B cell (primary cell): Measurements from ENCODE around the gene BAZ2B. TPM values are rescaled to one million over a fixed set of nuclear protein-coding genes. Genes with fewer than 3 reads are reported as not detected.

ENCODE experiments used
- ATAC-seq: fragments of 200-7000 bp; cut with Tn5 transposase; one replicate; pipeline ENCODE4 v1.10.0; 2021; ENCODE audit warnings: low read depth, mild to moderate bottlenecking, moderate number of reproducible peaks, moderate library complexity
- CTCF ChIA-PET: fragments of 350-600 bp; sonication (Branson Sonifier 250); formaldehyde crosslinking; loops from one replicate; lab custom pipeline; 2021; ENCODE audit warnings: antibody characterized with exemption, inconsistent platforms; lab: Charles Lee
- POLR2A ChIA-PET: fragments of 350-600 bp; sonication (Branson Sonifier 250); formaldehyde crosslinking; loops from one replicate; lab custom pipeline; 2021; ENCODE audit warnings: antibody characterized with exemption; lab: Charles Lee
- DNase-seq: peaks from one replicate; pipeline ENCODE4 v3.0.0; 2013
- H2AFZ ChIP-seq: 2 replicates; pipeline ENCODE4 v1.6.1; 2012; ENCODE audit warnings: mild to moderate bottlenecking, low read depth, low read length; ENCODE audit not compliant: insufficient read depth, poor library complexity, severe bottlenecking
- H3K27ac ChIP-seq, 2 donors: 1 replicate in 1 of 2; 2 replicates in 1 of 2; pipeline ENCODE4 v1.5.1; 2012 to 2013; ENCODE audit warnings: low read length in 2 of 2, mild to moderate bottlenecking in 2 of 2, moderate library complexity in 1 of 2
- H3K27me3 ChIP-seq, 4 experiments: fragments of 200-600 bp in 1 of 4; sonication (generic) in 1 of 4; replicated peaks in 1 of 4; 1 replicate in 2 of 4; 2 replicates in 2 of 4; pipeline versions ENCODE4 v1.6.1 to v1.7.0; 2013 to 2016; ENCODE audit warnings: low read length in 3 of 4, mild to moderate bottlenecking in 2 of 4, mixed read lengths in 1 of 4, moderate library complexity in 1 of 4; ENCODE audit not compliant: insufficient read depth in 4 of 4, control insufficient read depth in 3 of 4; ENCODE audit errors: control extremely low read depth in 1 of 4
- H3K36me3 ChIP-seq, 2 experiments: replicated peaks in 1 of 2; 1 replicate in 1 of 2; 2 replicates in 1 of 2; pipeline versions ENCODE4 v1.6.1 to v1.7.1; 2013; ENCODE audit warnings: low read length in 1 of 2; ENCODE audit not compliant: insufficient read depth in 2 of 2, control insufficient read depth in 1 of 2; ENCODE audit errors: control extremely low read depth in 1 of 2, extremely low read depth in 1 of 2
- H3K4me1 ChIP-seq, 2 donors: fragments of 200-600 bp in 1 of 2; sonication (generic) in 1 of 2; 1 replicate in 1 of 2; 2 replicates in 1 of 2; pipeline versions ENCODE4 v1.5.1 to v1.6.1; 2013 to 2017; ENCODE audit warnings: low read length in 2 of 2; ENCODE audit not compliant: control insufficient read depth in 2 of 2, insufficient read depth in 2 of 2
- H3K4me2 ChIP-seq: replicated peaks from 2 replicates; pipeline ENCODE3; 2012; ENCODE audit warnings: mild to moderate bottlenecking, low read depth, low read length; ENCODE audit not compliant: poor library complexity, severe bottlenecking
- H3K4me3 ChIP-seq, 5 experiments: fragments of 200-600 bp in 1 of 5; sonication (generic) in 1 of 5; 1 replicate in 3 of 5; 2 replicates in 2 of 5; pipeline versions ENCODE4 v1.5.1 to v1.7.0; 2011 to 2016; ENCODE audit warnings: low read length in 4 of 5, mild to moderate bottlenecking in 4 of 5, low read depth in 2 of 5, control low read depth in 1 of 5, moderate library complexity in 1 of 5; ENCODE audit not compliant: insufficient read depth in 1 of 5; ENCODE audit errors: control extremely low read depth in 1 of 5, extremely low read depth in 1 of 5
- H3K79me2 ChIP-seq: fragments of 200-600 bp; sonication (generic); one replicate; pipeline ENCODE4 v1.6.0; 2016; ENCODE audit warnings: low read length; ENCODE audit not compliant: control insufficient read depth, insufficient read depth
- H3K9ac ChIP-seq: fragments of 200-600 bp; sonication (generic); 2 replicates; pipeline ENCODE4 v1.6.1; 2017; ENCODE audit warnings: mild to moderate bottlenecking, low read length, moderate library complexity
- H3K9me3 ChIP-seq, 3 donors: one replicate each; pipeline versions ENCODE4 v1.6.1 to v1.7.1; 2013; ENCODE audit warnings: low read length in 2 of 3; ENCODE audit not compliant: control insufficient read depth in 2 of 3, insufficient read depth in 1 of 3; ENCODE audit errors: control extremely low read depth in 1 of 3
- H4K20me1 ChIP-seq: 2 replicates; pipeline ENCODE4 v1.6.0; 2012; ENCODE audit warnings: mild to moderate bottlenecking, low read length; ENCODE audit not compliant: insufficient read depth, control insufficient read depth, poor library complexity, severe bottlenecking
- H3K27ac Mint-ChIP-seq: one replicate; pipeline ENCODE4 v1.8.0; 2021; ENCODE audit warnings: mixed read lengths
- H3K27me3 Mint-ChIP-seq: one replicate; pipeline ENCODE4 v1.8.0; 2021; ENCODE audit warnings: mixed read lengths
- H3K4me1 Mint-ChIP-seq: one replicate; pipeline ENCODE4 v1.8.0; 2021; ENCODE audit warnings: mixed read lengths
- H3K4me3 Mint-ChIP-seq: one replicate; pipeline ENCODE4 v1.8.0; 2021; ENCODE audit warnings: mixed read lengths
- H3K9me3 Mint-ChIP-seq: one replicate; pipeline ENCODE4 v1.8.0; 2022; ENCODE audit warnings: mixed read lengths; ENCODE audit not compliant: insufficient read depth
- CTCF ChIP-seq: fragments of 200-600 bp; IDR thresholded peaks from one replicate; pipeline ENCODE4 v1.8.0; 2022; ENCODE audit warnings: antibody characterized with exemption, mild to moderate bottlenecking
- EZH2 ChIP-seq: IDR thresholded peaks from 2 replicates; pipeline ENCODE4 v1.6.1; 2012; ENCODE audit warnings: borderline replicate concordance, low read depth, mild to moderate bottlenecking, moderate library complexity, low read length; ENCODE audit not compliant: insufficient read depth, poor library complexity, severe bottlenecking
- WGBS: methylation state at CpG from one replicate; pipeline ENCODE4 v1.1.5; 2013; ENCODE audit warnings: missing lambda C conversion rate; ENCODE audit not compliant: insufficient coverage; 5-methylcytosine and 5-hydroxymethylcytosine counted together
- intact Hi-C: fragments of 100-400 bp; cut with micrococcal nuclease; formaldehyde crosslinking; loops from one replicate; pipeline ENCODE4 v1.10.0; 2022
- polyA plus RNA-seq: library from polyadenylated mRNA; depleted of rRNA; stranded (reverse); fragments of >200 nt; gene quantifications from 2 replicates; pipeline ENCODE4 v1.2.3, GENCODE V29; 2012
- total RNA-seq, 2 donors: library from RNA; stranded (reverse); fragments of 120-200 nt in 1 of 2; gene quantifications; 1 replicate in 1 of 2; 2 replicates in 1 of 2; pipeline versions ENCODE4 v1.2.3 to v1.2.4, GENCODE V29; 2013 to 2022

BAZ2B gene
- total and polyA plus RNA-seq, 2 donors (not counting 1 experiment from before 2014, with no cell fraction given), result 8.6 to 42.3 TPM

GRCh38 chr2:159608723-159609308 lies 7.5 kb downstream of the BAZ2B start:
- Histone ChIP-seq H3K9ac (no peak overlapping the region), H3K4me2 (no peak overlapping the region), H3K27ac (no peak overlapping the region), H3K36me3 (no peaks in the 10 kb centered on the region), H3K9me3 (no peaks in the 10 kb centered on the region), H2AFZ (no peak overlapping the region), H3K4me1 (peaks cover 0 to under 1% of the 10 kb centered on the region in 2 donors), H3K79me2 (no peaks in the 10 kb centered on the region), H3K27me3 (no peaks in the 10 kb centered on the region), H4K20me1 (no peaks in the 10 kb centered on the region), H3K4me3 (no peak overlapping the region)
- Mint-ChIP-seq H3K4me1 (peaks cover 6% of the 10 kb centered on the region), H3K9me3 (no peaks in the 10 kb centered on the region), H3K27me3 (peaks cover 11% of the 10 kb centered on the region), H3K27ac (no peak overlapping the region), H3K4me3 (no peak overlapping the region)
- ChIA-PET POLR2A (no interaction called here), CTCF (no interaction called here)
- WGBS, result 71% methylated on average over 1 of the region's 1 CpG
- intact Hi-C loops, result no loop called here
- TF ChIP-seq EZH2, result no peak
- ATAC-seq (no peak), DNase-seq (no peak)

GRCh38 chr2:159608108-159608507 lies 8.2 kb downstream of the BAZ2B start:
- H2AFZ ChIP-seq, result no peak overlapping the region
- WGBS, result 97% methylated on average over 6 of the region's 6 CpGs
- H3K4me1 ChIP-seq, result no peaks in the 10 kb centered on the region
- no peaks in the 10 kb centered on the region for H3K79me2 ChIP-seq
- DNase-seq, result no peak
- no peaks in the 10 kb centered on the region for H3K36me3 ChIP-seq
- H3K27me3 ChIP-seq, result no peaks in the 10 kb centered on the region
- no peak overlapping the region for H3K9ac ChIP-seq
- H3K4me1 Mint-ChIP-seq, result peaks cover 3% of the 10 kb centered on the region
- no peaks in the 10 kb centered on the region for H4K20me1 ChIP-seq
- no peaks in the 10 kb centered on the region for H3K9me3 ChIP-seq
- ATAC-seq, result no peak
- ChIA-PET POLR2A (no interaction called here), CTCF (no interaction called here)
- no peak overlapping the region for H3K4me2 ChIP-seq
- no peak overlapping the region for H3K27ac ChIP-seq
- no peaks in the 10 kb centered on the region for H3K9me3 Mint-ChIP-seq
- H3K27me3 Mint-ChIP-seq, result peaks cover 5% of the 10 kb centered on the region
- H3K27ac Mint-ChIP-seq, result no peak overlapping the region
- TF ChIP-seq CTCF, result no peak
- no peak for TF ChIP-seq EZH2
- no peak overlapping the region for H3K4me3 ChIP-seq
- no peak overlapping the region for H3K4me3 Mint-ChIP-seq
- intact Hi-C loops, result no loop called here
